ENCODE data around the gene MTFR1L. TPM values are rescaled to one million over a fixed set of nuclear protein-coding genes. Genes with fewer than 3 reads are reported as not detected.

Gene MTFR1L
- total RNA-seq, 1 donor from 2014 or later: 48.1 TPM

DNA sequence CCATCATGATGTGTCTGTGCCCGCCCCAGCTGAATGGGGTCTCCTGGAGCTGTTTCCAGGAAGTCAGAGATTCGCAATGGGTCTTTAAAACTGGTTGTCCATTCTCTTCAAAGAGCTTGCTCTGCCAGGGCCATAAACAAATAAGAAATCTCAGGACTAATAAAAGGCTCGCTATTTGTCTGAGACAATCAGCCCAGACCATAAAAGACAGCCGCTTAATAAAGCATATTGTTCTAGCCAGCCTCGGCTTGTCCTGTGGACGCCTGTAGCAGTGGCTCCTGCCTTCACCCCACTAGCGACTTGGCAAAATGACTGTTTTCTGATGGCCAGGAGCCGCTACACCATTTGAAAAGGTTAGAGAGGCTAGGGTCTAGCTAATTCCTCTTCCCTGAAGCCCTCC is 40.4 kb upstream of the MTFR1L start:
- no peak for DNase-seq (ENCODE audit: low spot score)
- Mint-ChIP-seq H3K27ac (ENCODE audit: unreplicated experiment) (no peak overlapping the region), H3K36me3 (ENCODE audit: low read depth, unreplicated experiment) (peaks cover 14% of the 10 kb centered on the region), H3K4me3 (ENCODE audit: unreplicated experiment) (no peak overlapping the region), H3K9me3 (ENCODE audit: unreplicated experiment) (no peaks in the 10 kb centered on the region), H3K4me1 (ENCODE audit: unreplicated experiment) (peaks cover 30% of the 10 kb centered on the region), H3K27me3 (ENCODE audit: unreplicated experiment) (no peaks in the 10 kb centered on the region)
- TF ChIP-seq, protein P1, sequence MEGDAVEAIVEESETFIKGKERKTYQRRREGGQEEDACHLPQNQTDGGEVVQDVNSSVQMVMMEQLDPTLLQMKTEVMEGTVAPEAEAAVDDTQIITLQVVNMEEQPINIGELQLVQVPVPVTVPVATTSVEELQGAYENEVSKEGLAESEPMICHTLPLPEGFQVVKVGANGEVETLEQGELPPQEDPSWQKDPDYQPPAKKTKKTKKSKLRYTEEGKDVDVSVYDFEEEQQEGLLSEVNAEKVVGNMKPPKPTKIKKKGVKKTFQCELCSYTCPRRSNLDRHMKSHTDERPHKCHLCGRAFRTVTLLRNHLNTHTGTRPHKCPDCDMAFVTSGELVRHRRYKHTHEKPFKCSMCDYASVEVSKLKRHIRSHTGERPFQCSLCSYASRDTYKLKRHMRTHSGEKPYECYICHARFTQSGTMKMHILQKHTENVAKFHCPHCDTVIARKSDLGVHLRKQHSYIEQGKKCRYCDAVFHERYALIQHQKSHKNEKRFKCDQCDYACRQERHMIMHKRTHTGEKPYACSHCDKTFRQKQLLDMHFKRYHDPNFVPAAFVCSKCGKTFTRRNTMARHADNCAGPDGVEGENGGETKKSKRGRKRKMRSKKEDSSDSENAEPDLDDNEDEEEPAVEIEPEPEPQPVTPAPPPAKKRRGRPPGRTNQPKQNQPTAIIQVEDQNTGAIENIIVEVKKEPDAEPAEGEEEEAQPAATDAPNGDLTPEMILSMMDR (IDR thresholded peaks at IDR 0.05; ENCODE audit: unreplicated experiment): no peak

DNA sequence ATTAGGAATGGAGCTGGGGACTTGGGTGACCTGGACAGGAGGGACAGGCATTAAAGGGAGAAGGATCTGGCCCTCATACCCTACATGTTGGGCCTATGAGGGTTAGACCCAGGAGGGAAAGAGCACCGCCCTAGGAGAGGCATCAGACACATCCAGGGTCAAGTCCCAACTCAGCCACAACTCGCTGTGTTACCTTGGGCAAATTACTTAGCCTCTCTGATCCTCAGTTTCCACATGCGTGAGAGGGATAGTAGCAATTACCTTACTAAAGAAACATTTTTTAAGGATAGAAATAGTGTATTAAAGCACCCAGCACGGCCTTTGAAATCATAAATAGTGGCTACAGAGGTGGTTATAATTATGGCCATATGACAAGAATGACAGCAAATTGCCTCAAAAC is 39.9 kb upstream of the MTFR1L start:
- TF ChIP-seq, protein P1 (IDR thresholded peaks at IDR 0.05; ENCODE audit: unreplicated experiment): no peak
- no peaks in the 10 kb centered on the region for H3K9me3 Mint-ChIP-seq (ENCODE audit: unreplicated experiment)
- no peak for DNase-seq (ENCODE audit: low spot score)
- no peaks in the 10 kb centered on the region for H3K27me3 Mint-ChIP-seq (ENCODE audit: unreplicated experiment)
- peaks cover 35% of the 10 kb centered on the region for H3K4me1 Mint-ChIP-seq (ENCODE audit: unreplicated experiment)
- H3K36me3 Mint-ChIP-seq (ENCODE audit: low read depth, unreplicated experiment): peaks cover 18% of the 10 kb centered on the region
- no peak overlapping the region for H3K27ac Mint-ChIP-seq (ENCODE audit: unreplicated experiment)
- H3K4me3 Mint-ChIP-seq (ENCODE audit: unreplicated experiment): no peak overlapping the region

- H3K9me3 Mint-ChIP-seq (ENCODE audit: unreplicated experiment): no peaks in the 10 kb centered on the region
- peaks cover 18% of the 10 kb centered on the region for H3K36me3 Mint-ChIP-seq (ENCODE audit: low read depth, unreplicated experiment)
- H3K4me1 Mint-ChIP-seq (ENCODE audit: unreplicated experiment): peaks cover 35% of the 10 kb centered on the region
- TF ChIP-seq, protein P1 (IDR thresholded peaks at IDR 0.05; ENCODE audit: unreplicated experiment): no peak
- no peak overlapping the region for H3K4me3 Mint-ChIP-seq (ENCODE audit: unreplicated experiment)
- no peaks in the 10 kb centered on the region for H3K27me3 Mint-ChIP-seq (ENCODE audit: unreplicated experiment)
- DNase-seq (ENCODE audit: low spot score): no peak
- no peak overlapping the region for H3K27ac Mint-ChIP-seq (ENCODE audit: unreplicated experiment)
Observed at GRCh38 chr1:25780318-25781129, 39.2 kb upstream of the MTFR1L start.

GRCh38 chr1:25781130-25781433 is 38.7 kb upstream of the MTFR1L start:
- TF ChIP-seq, protein P1 (IDR thresholded peaks at IDR 0.05; ENCODE audit: unreplicated experiment): no peak
- peaks cover 18% of the 10 kb centered on the region for H3K36me3 Mint-ChIP-seq (ENCODE audit: low read depth, unreplicated experiment)
- H3K4me1 Mint-ChIP-seq (ENCODE audit: unreplicated experiment): peaks cover 36% of the 10 kb centered on the region
- no peak overlapping the region for H3K4me3 Mint-ChIP-seq (ENCODE audit: unreplicated experiment)
- H3K27ac Mint-ChIP-seq (ENCODE audit: unreplicated experiment): no peak overlapping the region
- DNase-seq (ENCODE audit: low spot score): no peak
- H3K27me3 Mint-ChIP-seq (ENCODE audit: unreplicated experiment): no peaks in the 10 kb centered on the region
- no peaks in the 10 kb centered on the region for H3K9me3 Mint-ChIP-seq (ENCODE audit: unreplicated experiment)

DNA sequence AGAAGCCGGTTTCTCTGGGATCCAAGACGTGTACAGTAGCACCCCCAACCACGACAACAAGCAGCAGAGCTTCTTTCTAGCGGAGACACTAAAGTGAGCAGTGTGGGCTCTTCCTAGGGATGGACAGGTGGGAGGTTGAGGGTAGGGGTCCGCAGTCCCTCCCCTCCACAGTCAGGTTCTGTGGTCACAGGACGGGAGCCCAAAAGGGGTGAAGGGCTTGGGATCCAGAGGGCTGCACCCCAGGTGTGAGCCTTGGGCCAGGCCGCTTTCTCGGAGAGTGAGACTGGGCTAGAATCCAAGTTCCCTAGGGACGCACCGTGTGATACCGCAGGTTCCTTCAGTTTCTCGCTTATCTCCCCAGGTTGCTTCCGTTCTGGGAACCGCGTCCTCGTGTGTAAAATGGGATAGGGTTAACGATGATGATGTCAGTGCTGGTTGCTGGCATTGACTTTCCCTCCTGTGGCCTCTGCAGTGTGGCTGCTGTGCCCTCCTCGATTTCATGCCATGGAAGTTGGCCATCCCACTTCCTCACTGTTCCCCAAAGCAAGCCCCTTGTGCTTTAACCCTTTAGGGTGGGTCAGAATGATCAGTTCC is 37.0 kb upstream of the MTFR1L start:
- Mint-ChIP-seq H3K27ac (ENCODE audit: unreplicated experiment) (peak overlapping the region; percentile 76), H3K4me3 (ENCODE audit: unreplicated experiment) (no peak overlapping the region), H3K9me3 (ENCODE audit: unreplicated experiment) (no peaks in the 10 kb centered on the region), H3K27me3 (ENCODE audit: unreplicated experiment) (peaks cover 1% of the 10 kb centered on the region), H3K4me1 (ENCODE audit: unreplicated experiment) (peaks cover 36% of the 10 kb centered on the region), H3K36me3 (ENCODE audit: low read depth, unreplicated experiment) (peaks cover 13% of the 10 kb centered on the region)
- DNase-seq (ENCODE audit: low spot score): no peak
- TF ChIP-seq, protein P1 (IDR thresholded peaks at IDR 0.05; ENCODE audit: unreplicated experiment): no peak

Measured in endothelial cell (in vitro differentiated cells).